Measurements from ENCODE around the gene MERTK. TPM values are rescaled to one million over a fixed set of nuclear protein-coding genes. Genes with fewer than 3 reads are reported as not detected.

The MERTK gene
- total RNA-seq, 6 donors from 2014 or later: 15.5 to 141 (median 21.9) TPM

DNA sequence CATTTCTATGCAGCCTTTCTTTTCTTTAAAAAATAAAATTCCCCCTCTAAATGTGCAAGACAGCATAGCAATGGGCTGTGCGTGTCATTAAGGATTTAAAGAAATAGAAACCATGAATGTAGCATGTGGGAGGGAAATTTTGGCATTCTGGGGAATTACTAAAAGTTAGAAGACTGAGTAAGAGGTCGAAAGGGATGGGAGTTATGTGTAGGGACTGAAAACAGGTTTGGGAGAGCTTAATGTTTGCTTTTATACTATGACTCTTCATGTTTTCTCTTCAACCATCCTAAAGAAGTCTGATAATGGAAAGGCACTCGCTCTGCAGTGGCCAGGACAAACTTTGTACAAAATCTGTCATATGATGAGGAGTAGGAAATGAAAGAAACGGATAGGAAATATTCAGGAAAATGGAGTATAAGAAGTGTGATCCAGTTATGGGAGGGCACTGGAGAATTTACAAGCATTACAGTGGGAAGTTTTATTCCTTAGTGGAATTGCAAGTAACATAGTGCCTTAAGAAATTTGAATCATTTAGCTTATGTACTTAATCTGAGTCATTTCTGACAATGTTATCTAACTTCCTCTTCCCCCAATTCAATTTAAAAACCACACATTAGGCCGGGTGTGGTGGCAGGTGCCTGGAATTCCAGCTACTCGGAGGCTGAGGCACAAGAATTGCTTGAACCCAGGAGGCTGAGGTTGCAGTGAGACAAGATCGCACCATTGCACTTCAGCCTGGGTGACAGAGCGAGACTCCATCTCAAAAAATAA, 177.3 kb downstream of the MERTK start:
- Histone ChIP-seq H3K4me3 (no peak overlapping the region), H3K27ac (peak overlapping the region in 2 of 4 donors; percentile 4 to 71), H3K9me3 (no peaks in the 10 kb centered on the region), H3K4me1 (peaks cover 0 to 12% (median 7%) of the 10 kb centered on the region in 4 donors), H3K36me3 (peaks cover 13 to 48% (median 23%) of the 10 kb centered on the region in 4 donors), H3K27me3 (no peaks in the 10 kb centered on the region)
- 60 to 62% methylated on average over 8 of the region's 8 CpGs for WGBS, 2 donors
- DNase-seq: no peak
- no peak for ATAC-seq (ENCODE audit: low FRiP score in 2 of 2)
- TF ChIP-seq POLR2A (IDR thresholded peaks at IDR 0.05) (no peak), POLR2AphosphoS5 (IDR thresholded peaks at IDR 0.05) (no peak), EP300 (IDR thresholded peaks at IDR 0.05) (no peak)
- TF ChIP-seq, protein P1, sequence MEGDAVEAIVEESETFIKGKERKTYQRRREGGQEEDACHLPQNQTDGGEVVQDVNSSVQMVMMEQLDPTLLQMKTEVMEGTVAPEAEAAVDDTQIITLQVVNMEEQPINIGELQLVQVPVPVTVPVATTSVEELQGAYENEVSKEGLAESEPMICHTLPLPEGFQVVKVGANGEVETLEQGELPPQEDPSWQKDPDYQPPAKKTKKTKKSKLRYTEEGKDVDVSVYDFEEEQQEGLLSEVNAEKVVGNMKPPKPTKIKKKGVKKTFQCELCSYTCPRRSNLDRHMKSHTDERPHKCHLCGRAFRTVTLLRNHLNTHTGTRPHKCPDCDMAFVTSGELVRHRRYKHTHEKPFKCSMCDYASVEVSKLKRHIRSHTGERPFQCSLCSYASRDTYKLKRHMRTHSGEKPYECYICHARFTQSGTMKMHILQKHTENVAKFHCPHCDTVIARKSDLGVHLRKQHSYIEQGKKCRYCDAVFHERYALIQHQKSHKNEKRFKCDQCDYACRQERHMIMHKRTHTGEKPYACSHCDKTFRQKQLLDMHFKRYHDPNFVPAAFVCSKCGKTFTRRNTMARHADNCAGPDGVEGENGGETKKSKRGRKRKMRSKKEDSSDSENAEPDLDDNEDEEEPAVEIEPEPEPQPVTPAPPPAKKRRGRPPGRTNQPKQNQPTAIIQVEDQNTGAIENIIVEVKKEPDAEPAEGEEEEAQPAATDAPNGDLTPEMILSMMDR (IDR thresholded peaks at IDR 0.05): no peak

DNA sequence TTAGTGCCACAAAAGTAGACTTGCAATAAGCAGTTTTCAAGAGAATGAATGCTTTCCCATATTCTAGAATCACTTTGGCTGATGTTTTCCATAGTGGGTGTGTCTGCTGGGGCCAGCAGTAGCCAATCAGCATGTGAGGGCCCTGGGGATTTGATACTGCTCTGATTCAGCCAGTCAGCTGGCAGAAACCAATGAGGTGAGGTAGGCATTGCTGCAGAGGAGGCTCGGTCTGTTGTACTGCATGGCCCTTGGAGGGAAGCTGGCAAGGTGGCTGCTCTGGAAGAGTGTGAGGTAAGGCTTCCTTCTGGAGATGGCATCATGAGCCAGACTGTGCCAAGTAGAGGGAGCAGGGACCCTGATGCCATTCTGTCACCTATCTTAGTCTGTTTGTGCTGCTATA, 179.4 kb downstream of the MERTK start:
- Histone ChIP-seq H3K27ac (peak overlapping the region in 1 of 4 donors; percentile 7), H3K4me3 (no peak overlapping the region), H3K9me3 (no peaks in the 10 kb centered on the region), H3K36me3 (peaks cover 13 to 55% (median 29%) of the 10 kb centered on the region in 4 donors), H3K4me1 (peaks cover 0 to 12% (median 3%) of the 10 kb centered on the region in 4 donors), H3K27me3 (no peaks in the 10 kb centered on the region)
- no peak for TF ChIP-seq POLR2AphosphoS5 (IDR thresholded peaks at IDR 0.05)
- no peak for TF ChIP-seq POLR2A (IDR thresholded peaks at IDR 0.05)
- TF ChIP-seq EP300 (IDR thresholded peaks at IDR 0.05): no peak
- no peak for DNase-seq
- 78 to 100% methylated on average over 1 of the region's 1 CpG for WGBS, 2 donors
- no peak for ATAC-seq (ENCODE audit: low FRiP score in 2 of 2)

Small RNAs within 50 kb of the gene (small RNA-seq; reads per million reads assigned to genes)
- gene RN7SL297P: 0 reads per million in 4 donors

Other genes starting within 250 kb of the MERTK start
- 10 to 100 TPM; 26.8 to 47.1 (median 36.4) TPM for gene ANAPC1, start 14.4 kb upstream of the MERTK start, total RNA-seq
- gene TMEM87B, start 156.7 kb downstream of the MERTK start, total RNA-seq: 10 to 100 TPM; 20.1 to 45.9 (median 23.6) TPM
- gene FBLN7, start 239.8 kb downstream of the MERTK start, total RNA-seq: 1 to 10 TPM in 5 of 6 donors, not detected in 1; 2.0 to 6.9 (median 4.0) TPM